Fibroblast of lung (primary cell): ENCODE data around the gene CMTM7. TPM values are rescaled to one million over a fixed set of nuclear protein-coding genes. Genes with fewer than 3 reads are reported as not detected.

Experiments used
- DNase-seq, 2 donors: peaks; one replicate each; pipeline versions ENCODE4 v3.0.0 to v3.0.0-alpha.2; 2010; ENCODE audit warnings: low read depth in 2 of 2
- H2AFZ ChIP-seq: 2 replicates; pipeline ENCODE4 v1.5.1; 2012; ENCODE audit warnings: low read length, control low read depth, inconsistent platforms
- H3K27ac ChIP-seq: 2 replicates; pipeline ENCODE4 v1.5.1; 2011; ENCODE audit warnings: low read length, control low read depth; ENCODE audit not compliant: insufficient read depth
- H3K27me3 ChIP-seq: 2 replicates; pipeline ENCODE4 v1.5.1; 2011; ENCODE audit warnings: mild to moderate bottlenecking, low read length; ENCODE audit not compliant: control insufficient read depth, insufficient read depth
- H3K36me3 ChIP-seq: 2 replicates; pipeline ENCODE4 v1.5.1; 2011; ENCODE audit warnings: low read length; ENCODE audit not compliant: control insufficient read depth, insufficient read depth
- H3K4me1 ChIP-seq: 2 replicates; pipeline ENCODE4 v1.5.1; 2011; ENCODE audit warnings: low read length; ENCODE audit not compliant: control insufficient read depth, insufficient read depth; ENCODE audit errors: extremely low read depth
- H3K4me2 ChIP-seq: 2 replicates; pipeline ENCODE4 v1.5.1; 2011; ENCODE audit warnings: low read length, control low read depth; ENCODE audit not compliant: insufficient read depth; ENCODE audit errors: extremely low read depth
- H3K4me3 ChIP-seq, 4 experiments: fragments of 200-600 bp in 1 of 4; sonication (generic) in 1 of 4; replicated peaks in 1 of 4; 2 replicates each; pipeline ENCODE4 v1.5.1; 2011 to 2016; ENCODE audit warnings: low read length in 4 of 4, low read depth in 3 of 4, mild to moderate bottlenecking in 3 of 4, control low read depth in 2 of 4, inconsistent platforms in 1 of 4, mixed read lengths in 1 of 4; ENCODE audit not compliant: insufficient read depth in 1 of 4; ENCODE audit errors: control extremely low read depth in 1 of 4
- H3K79me2 ChIP-seq: 2 replicates; pipeline ENCODE4 v1.5.1; 2012; ENCODE audit warnings: mild to moderate bottlenecking, low read length, inconsistent platforms; ENCODE audit not compliant: control insufficient read depth, insufficient read depth
- H3K9ac ChIP-seq: 2 replicates; pipeline ENCODE4 v1.5.1; 2011; ENCODE audit warnings: mild to moderate bottlenecking, low read length, control low read depth; ENCODE audit not compliant: insufficient read depth
- H3K9me3 ChIP-seq: 2 replicates; pipeline ENCODE4 v1.5.1; 2012; ENCODE audit warnings: low read depth, low read length; ENCODE audit not compliant: control insufficient read depth, insufficient read depth
- H4K20me1 ChIP-seq: 2 replicates; pipeline ENCODE4 v1.5.1; 2011; ENCODE audit warnings: low read length; ENCODE audit not compliant: control insufficient read depth, insufficient read depth; ENCODE audit errors: extremely low read depth
- EZH2 ChIP-seq: IDR thresholded peaks from 2 replicates; pipeline ENCODE4 v1.5.1; 2012; ENCODE audit warnings: low read length, control low read depth, mild to moderate bottlenecking; ENCODE audit errors: missing control alignments
- polyA plus RNA-seq, 2 donors: library from polyadenylated mRNA; depleted of rRNA in 1 of 2; stranded (reverse) in 1 of 2; unstranded in 1 of 2; fragments of >200 nt; gene quantifications; 2 replicates each; pipeline ENCODE4 v1.2.1, GENCODE V29; 2011 to 2012; ENCODE audit warnings: missing spikeins in 1 of 2
- total RNA-seq: library from RNA; depleted of rRNA; stranded (reverse); fragments of >200 nt; gene quantifications from 2 replicates; pipeline ENCODE4 v1.2.1, GENCODE V29; 2014
- TF ChIP-seq, protein P1 (sequence below), 2 donors: IDR thresholded peaks in 1 of 2; conservative IDR thresholded peaks in 1 of 2; 1 replicate in 1 of 2; 2 replicates in 1 of 2; pipeline ENCODE4 v1.5.1; 2011 to 2012; ENCODE audit warnings: low read length in 2 of 2, control low read depth in 1 of 2, inconsistent platforms in 1 of 2, low read depth in 1 of 2, mild to moderate bottlenecking in 1 of 2

The CMTM7 gene
- total and polyA plus RNA-seq, 2 donors (not counting 1 experiment from before 2014, with no cell fraction given), result 3.5 to 9.3 TPM

GRCh38 chr3:32422943-32423342 lies 31.3 kb downstream of the CMTM7 start:
- Histone ChIP-seq H3K79me2 (peaks cover 1% of the 10 kb centered on the region), H3K27me3 (no peaks in the 10 kb centered on the region), H3K9ac (no peak overlapping the region), H3K36me3 (no peaks in the 10 kb centered on the region), H2AFZ (no peak overlapping the region), H3K27ac (no peak overlapping the region), H3K4me1 (peaks cover 5% of the 10 kb centered on the region), H3K4me3 (no peak overlapping the region), H3K9me3 (no peaks in the 10 kb centered on the region), H3K4me2 (no peak overlapping the region), H4K20me1 (no peaks in the 10 kb centered on the region)
- TF ChIP-seq, protein P1, sequence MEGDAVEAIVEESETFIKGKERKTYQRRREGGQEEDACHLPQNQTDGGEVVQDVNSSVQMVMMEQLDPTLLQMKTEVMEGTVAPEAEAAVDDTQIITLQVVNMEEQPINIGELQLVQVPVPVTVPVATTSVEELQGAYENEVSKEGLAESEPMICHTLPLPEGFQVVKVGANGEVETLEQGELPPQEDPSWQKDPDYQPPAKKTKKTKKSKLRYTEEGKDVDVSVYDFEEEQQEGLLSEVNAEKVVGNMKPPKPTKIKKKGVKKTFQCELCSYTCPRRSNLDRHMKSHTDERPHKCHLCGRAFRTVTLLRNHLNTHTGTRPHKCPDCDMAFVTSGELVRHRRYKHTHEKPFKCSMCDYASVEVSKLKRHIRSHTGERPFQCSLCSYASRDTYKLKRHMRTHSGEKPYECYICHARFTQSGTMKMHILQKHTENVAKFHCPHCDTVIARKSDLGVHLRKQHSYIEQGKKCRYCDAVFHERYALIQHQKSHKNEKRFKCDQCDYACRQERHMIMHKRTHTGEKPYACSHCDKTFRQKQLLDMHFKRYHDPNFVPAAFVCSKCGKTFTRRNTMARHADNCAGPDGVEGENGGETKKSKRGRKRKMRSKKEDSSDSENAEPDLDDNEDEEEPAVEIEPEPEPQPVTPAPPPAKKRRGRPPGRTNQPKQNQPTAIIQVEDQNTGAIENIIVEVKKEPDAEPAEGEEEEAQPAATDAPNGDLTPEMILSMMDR (conservative IDR thresholded peaks at IDR 0.05 in 1 of 2, IDR thresholded peaks at IDR 0.05 in 1 of 2; ENCODE audit: low read depth in 1 of 2, low read length in 2 of 2), result no peak
- TF ChIP-seq EZH2, result no peak
- DNase-seq, result no peak

DNA sequence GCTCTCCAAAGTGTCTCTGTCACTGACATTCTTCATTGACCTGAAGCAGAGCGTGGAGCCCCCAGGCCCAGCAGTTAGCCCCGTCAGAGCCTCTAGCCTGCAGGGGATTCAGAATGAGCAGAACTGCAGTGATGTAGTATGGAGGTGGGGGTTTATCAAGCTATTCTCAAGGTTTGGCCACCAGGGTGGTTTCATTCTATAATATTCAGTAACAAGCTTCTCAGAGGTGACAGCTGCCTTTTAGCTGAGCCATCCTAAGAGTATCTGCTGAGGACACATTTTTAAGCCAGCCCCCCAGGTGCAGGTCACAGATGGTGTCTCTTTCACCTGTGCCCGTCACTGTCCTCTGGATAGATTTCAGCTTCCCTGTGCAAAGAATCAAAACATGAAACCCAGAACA lies 31.9 kb downstream of the CMTM7 start:
- no peak for TF ChIP-seq EZH2
- TF ChIP-seq, protein P1 (conservative IDR thresholded peaks at IDR 0.05 in 1 of 2, IDR thresholded peaks at IDR 0.05 in 1 of 2; ENCODE audit: low read depth in 1 of 2, low read length in 2 of 2), result no peak
- Histone ChIP-seq H3K4me2 (no peak overlapping the region), H3K36me3 (no peaks in the 10 kb centered on the region), H3K9ac (no peak overlapping the region), H3K4me1 (peaks cover 5% of the 10 kb centered on the region), H2AFZ (no peak overlapping the region), H3K9me3 (no peaks in the 10 kb centered on the region), H4K20me1 (no peaks in the 10 kb centered on the region), H3K27me3 (no peaks in the 10 kb centered on the region), H3K79me2 (peaks cover 1% of the 10 kb centered on the region), H3K27ac (no peak overlapping the region), H3K4me3 (no peak overlapping the region)
- no peak for DNase-seq

DNA sequence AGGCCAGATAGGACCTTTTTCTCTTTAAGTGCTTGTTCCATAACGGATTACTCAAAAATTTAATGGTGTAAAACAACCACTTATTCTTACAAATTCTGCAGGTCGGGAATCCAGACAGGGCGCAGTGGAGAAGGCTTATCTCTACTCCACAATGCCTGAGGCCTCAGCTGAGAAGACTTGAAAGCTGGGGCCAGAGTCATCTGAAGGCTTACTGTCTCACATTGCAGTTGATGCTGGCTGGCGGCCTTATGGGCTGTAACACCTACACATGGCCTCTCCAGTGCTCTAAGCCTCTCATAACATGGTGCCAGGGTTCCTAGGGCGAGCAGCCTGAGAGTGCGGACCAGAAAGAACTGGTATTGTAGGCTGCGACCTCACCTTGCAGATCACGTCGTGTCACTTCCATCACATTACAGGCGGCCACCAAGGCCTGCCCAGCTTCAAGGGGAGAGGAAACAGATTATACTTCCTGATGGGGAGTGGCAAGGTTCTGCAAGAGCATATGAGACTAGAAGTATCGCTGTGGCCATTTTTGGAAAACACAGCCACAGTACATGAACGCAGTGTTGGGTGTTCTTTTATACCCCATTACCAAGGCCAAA lies 32.4 kb downstream of the CMTM7 start:
- no peaks in the 10 kb centered on the region for H3K27me3 ChIP-seq
- TF ChIP-seq, protein P1 (conservative IDR thresholded peaks at IDR 0.05 in 1 of 2, IDR thresholded peaks at IDR 0.05 in 1 of 2; ENCODE audit: low read depth in 1 of 2, low read length in 2 of 2), result no peak
- no peak for TF ChIP-seq EZH2
- no peaks in the 10 kb centered on the region for H3K9me3 ChIP-seq
- H3K36me3 ChIP-seq, result no peaks in the 10 kb centered on the region
- no peak overlapping the region for H2AFZ ChIP-seq
- no peaks in the 10 kb centered on the region for H4K20me1 ChIP-seq
- no peak overlapping the region for H3K27ac ChIP-seq
- DNase-seq, result no peak
- no peak overlapping the region for H3K4me2 ChIP-seq
- no peak overlapping the region for H3K9ac ChIP-seq
- H3K4me3 ChIP-seq, result no peak overlapping the region
- H3K4me1 ChIP-seq, result peaks cover 5% of the 10 kb centered on the region
- peaks cover 1% of the 10 kb centered on the region for H3K79me2 ChIP-seq
